Mucosa of stomach (tissue), 1 donor: ENCODE data around the gene GRIK5.
"Not testable (repeated sequence)": the region's sequence is repeated elsewhere in the genome, so short reads cannot be mapped to it uniquely, and the experiment has no call there.

ENCODE experiments used
- H3K27me3 ChIP-seq: one replicate; pipeline ENCODE4 v1.7.0; 2013; ENCODE audit warnings: mild to moderate bottlenecking, low read length; ENCODE audit not compliant: control insufficient read depth, insufficient read depth
- H3K36me3 ChIP-seq: one replicate; pipeline ENCODE4 v1.7.0; 2013; ENCODE audit warnings: low read length; ENCODE audit not compliant: control insufficient read depth, insufficient read depth
- H3K4me1 ChIP-seq: one replicate; pipeline ENCODE4 v1.7.0; 2013; ENCODE audit warnings: mild to moderate bottlenecking, low read length; ENCODE audit not compliant: control insufficient read depth, insufficient read depth
- H3K4me3 ChIP-seq: one replicate; pipeline ENCODE4 v1.7.0; 2013; ENCODE audit warnings: low read length
- H3K9ac ChIP-seq: one replicate; pipeline ENCODE4 v1.7.0; 2013; ENCODE audit warnings: mild to moderate bottlenecking, low read length, moderate library complexity
- H3K9me3 ChIP-seq: one replicate; pipeline ENCODE4 v1.7.0; 2013; ENCODE audit warnings: mild to moderate bottlenecking, low read length, moderate library complexity; ENCODE audit not compliant: control insufficient read depth
- donor health status: Pancreatic carcinoma.

GRIK5 gene

DNA sequence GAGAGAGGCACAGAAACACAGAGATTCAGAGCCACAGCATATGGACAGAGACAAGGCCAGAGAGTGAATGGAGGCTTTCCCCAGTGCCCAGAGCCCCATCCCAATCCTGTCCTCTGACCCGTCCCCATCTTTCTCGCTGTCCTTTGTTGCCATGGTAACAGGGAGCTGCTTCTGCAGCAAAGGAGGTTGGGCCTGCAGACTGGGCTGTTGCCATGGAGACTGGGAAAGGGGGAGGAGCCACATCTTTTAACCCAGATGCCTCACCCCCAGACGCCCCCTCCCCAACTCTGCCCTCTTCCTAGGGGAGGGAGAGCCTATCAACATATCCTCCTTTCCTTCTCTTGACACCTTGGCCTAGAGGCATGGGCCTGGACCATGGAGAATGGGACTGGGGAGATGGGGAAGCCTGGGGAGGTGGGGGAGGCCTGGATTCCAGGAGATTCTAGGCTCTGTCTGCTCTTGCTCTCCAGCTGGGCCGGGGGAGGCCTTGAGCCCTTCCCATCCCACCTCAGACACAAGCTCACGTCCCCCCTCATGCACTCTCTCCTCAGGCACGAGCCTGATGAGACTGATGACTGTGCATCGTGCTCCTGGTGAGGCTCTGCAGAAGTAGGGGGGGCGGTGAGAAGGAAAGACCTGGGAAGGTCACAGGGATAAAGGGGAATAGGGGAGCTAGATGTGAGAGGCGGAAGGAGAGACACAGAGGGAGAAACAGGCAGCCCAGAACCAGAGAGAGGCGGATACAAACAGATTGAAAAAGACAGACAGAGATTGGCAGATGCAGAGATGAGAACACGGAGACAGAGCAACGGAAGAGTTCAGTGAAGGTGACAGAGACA, 73.8 kb downstream of the GRIK5 start:
- Histone ChIP-seq H3K9ac (no peak overlapping the region), H3K27me3 (peaks cover 73% of the 10 kb centered on the region), H3K4me3 (no peak overlapping the region), H3K4me1 (peaks cover 4% of the 10 kb centered on the region), H3K36me3 (no peaks in the 10 kb centered on the region), H3K9me3 (no peaks in the 10 kb centered on the region)

DNA sequence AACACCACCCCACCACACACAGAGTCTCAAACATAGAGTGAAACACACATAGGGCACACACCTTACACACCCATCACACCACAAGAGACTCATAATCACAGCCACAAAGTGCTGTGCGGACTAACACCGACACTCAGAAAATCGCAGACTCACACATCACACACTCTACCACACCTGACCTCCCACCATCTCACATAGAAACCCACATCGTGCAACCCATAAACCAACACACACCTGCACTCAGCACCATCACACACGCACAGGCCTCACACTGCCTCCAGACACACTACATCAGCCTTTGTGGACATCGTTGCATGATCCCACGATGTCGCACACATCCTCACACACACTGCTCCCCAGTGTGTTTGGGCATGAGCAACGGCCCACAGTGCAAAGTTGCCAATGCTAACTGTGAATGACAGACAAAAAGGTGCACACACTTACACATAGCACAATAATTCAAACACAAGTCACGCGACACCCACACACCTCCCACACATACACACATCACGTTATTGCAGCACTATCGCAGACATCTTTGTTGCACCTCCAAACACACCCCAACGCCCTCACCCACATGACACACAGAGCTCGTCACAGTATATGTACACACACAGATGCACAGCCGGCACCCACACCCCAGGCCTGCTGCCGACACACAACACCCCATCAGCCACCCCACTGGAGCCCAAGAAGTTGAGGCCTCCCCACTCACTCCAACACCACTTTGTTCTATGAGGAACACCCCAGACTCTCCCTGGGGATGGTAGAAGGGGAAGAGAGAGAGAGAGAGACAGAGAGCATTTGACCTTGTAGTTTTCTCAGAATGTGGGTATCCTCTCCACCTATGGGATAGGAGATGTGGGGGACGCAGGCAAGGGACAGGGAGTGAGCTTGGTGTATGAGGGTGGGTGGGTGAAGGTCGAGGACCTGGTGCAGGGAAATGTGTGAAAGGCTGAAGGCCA, 74.7 kb downstream of the GRIK5 start:
- H3K4me3 ChIP-seq, result no peak overlapping the region
- peaks cover 4% of the 10 kb centered on the region for H3K4me1 ChIP-seq
- H3K36me3 ChIP-seq, result no peaks in the 10 kb centered on the region
- no peak overlapping the region for H3K9ac ChIP-seq
- peaks cover 72% of the 10 kb centered on the region for H3K27me3 ChIP-seq
- no peaks in the 10 kb centered on the region for H3K9me3 ChIP-seq

GRCh38 chr19:41994521-41994971, 75.5 kb downstream of the GRIK5 start:
- Histone ChIP-seq H3K4me3 (no peak overlapping the region), H3K9ac (no peak overlapping the region), H3K9me3 (no peaks in the 10 kb centered on the region), H3K27me3 (peaks cover 65% of the 10 kb centered on the region), H3K4me1 (peaks cover 4% of the 10 kb centered on the region), H3K36me3 (no peaks in the 10 kb centered on the region)

DNA sequence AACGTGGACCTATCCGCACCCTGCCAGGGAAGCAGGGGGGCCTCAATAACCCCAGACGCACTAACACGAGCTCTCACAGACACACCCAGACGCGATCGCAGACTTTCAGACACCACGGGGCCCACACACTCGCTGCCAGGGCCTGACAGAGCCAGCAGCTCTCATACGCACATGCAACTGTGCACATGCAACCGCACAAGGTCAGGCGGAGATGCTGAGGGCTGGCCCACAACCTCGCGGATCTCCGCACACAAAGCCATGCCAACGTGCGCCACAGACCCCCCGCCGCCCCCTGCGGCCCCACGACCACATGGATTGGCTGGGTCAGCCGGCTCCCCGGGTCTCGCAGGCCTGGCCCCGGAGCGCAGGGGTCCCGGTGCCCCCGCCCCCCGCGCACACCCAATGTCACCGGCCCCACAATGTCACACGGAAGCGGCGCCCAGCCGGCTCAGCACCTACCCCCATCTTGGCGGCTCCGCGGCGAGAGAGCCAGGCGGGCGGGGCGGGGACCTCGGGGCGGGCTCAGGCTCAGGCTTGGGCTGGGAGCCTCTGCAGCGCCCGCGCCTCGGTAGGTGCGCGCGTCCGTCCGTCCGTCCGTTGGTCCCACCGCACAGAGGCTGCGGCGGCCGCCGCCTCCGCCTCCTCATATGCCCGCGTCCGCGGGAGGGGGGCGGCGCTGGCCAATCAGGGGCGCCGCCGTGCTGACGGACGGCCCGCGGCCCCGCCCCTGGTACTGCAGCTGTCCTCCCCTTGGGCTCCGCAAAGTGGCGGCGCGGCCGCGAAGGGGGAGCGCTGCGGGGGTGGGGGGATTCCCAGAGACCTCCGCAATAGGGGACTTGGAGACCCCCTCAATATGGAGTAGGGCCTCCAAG, 76.2 kb downstream of the GRIK5 start, which contains the start of gene ATP1A3:
Gene ATP1A3, minus strand, starts transcription at position 619 of the 872 bp plus-strand sequence. Its CDS starts 154 bp downstream, at position 465.
- Histone ChIP-seq H3K4me3 (no peak within 1 kb of the TSS), H3K9ac (no peak within 1 kb of the TSS), H3K9me3 (no peaks in the 10 kb centered on the region), H3K4me1 (peaks cover 4% of the 10 kb centered on the region), H3K36me3 (no peaks in the 10 kb centered on the region), H3K27me3 (peaks cover 59% of the 10 kb centered on the region)

- not testable (repeated sequence) for H3K36me3 ChIP-seq, H3K9me3 ChIP-seq, H3K9ac ChIP-seq, H3K4me1 ChIP-seq, H3K4me3 ChIP-seq
- peaks cover 45% of the 10 kb centered on the region for H3K27me3 ChIP-seq
Measured at GRCh38 chr19:41991925-41992569, 78.0 kb downstream of the GRIK5 start.

DNA sequence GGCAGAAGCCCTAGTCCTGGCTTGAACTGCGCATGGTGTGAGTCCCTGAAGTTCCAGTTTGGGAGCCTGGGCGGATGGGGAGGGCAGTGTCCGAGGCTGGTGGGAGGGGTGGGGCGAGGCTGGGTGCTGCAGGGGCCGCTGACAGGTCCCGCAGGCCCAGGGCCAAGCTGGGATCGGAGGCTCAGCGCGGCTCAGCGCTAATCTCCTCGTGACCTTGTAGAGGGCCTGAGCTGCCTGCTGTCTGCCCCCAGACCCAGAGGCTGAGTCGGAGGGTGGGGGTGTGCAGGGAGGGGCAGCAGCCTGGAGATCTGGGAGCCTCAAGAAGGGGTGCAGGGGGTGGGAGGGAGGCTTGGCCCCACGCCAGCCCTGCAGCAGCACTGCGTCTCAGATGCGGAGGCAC, 79.0 kb downstream of the GRIK5 start:
- H3K27me3 ChIP-seq, result peaks cover 35% of the 10 kb centered on the region
- peaks cover 4% of the 10 kb centered on the region for H3K4me1 ChIP-seq
- H3K36me3 ChIP-seq, result no peaks in the 10 kb centered on the region
- no peak overlapping the region for H3K4me3 ChIP-seq
- no peak overlapping the region for H3K9ac ChIP-seq
- H3K9me3 ChIP-seq, result no peaks in the 10 kb centered on the region

GRCh38 chr19:41990615-41991014, 79.4 kb downstream of the GRIK5 start:
- peaks cover 31% of the 10 kb centered on the region for H3K27me3 ChIP-seq

DNA sequence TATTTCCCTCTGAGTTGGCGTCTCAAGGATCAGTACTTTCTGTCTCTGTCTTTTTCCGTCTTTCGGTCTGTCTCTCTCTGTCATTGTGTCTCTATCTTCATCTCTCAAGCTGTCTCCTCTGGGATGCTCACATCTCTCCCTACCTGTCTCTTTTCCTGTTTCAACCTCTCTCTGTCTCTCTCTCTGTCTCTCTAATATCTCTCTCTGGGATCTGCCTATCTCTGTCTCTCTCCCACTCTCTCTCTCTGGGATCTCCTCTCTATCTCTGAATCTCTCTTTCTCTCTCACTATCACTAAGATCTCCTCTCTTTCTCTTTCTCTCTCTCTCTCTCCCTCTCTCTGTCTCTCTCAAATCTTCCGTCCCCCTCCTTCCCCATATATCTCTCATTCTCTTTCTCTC, 80.0 kb downstream of the GRIK5 start:
- no peaks in the 10 kb centered on the region for H3K9me3 ChIP-seq
- H3K9ac ChIP-seq, result no peak overlapping the region
- no peak overlapping the region for H3K4me3 ChIP-seq
- H3K36me3 ChIP-seq, result no peaks in the 10 kb centered on the region
- peaks cover 4% of the 10 kb centered on the region for H3K4me1 ChIP-seq
- peaks cover 25% of the 10 kb centered on the region for H3K27me3 ChIP-seq

More at GRCh38 chr19:41990615-41991014, 79.4 kb downstream of the GRIK5 start:
- Histone ChIP-seq H3K4me1 (peaks cover 4% of the 10 kb centered on the region), H3K9ac (no peak overlapping the region), H3K36me3 (no peaks in the 10 kb centered on the region), H3K4me3 (no peak overlapping the region), H3K9me3 (no peaks in the 10 kb centered on the region)

GRCh38 chr19:41988947-41989346, 81.1 kb downstream of the GRIK5 start:
- no peaks in the 10 kb centered on the region for H3K9me3 ChIP-seq
- H3K36me3 ChIP-seq, result no peaks in the 10 kb centered on the region
- no peak overlapping the region for H3K4me3 ChIP-seq
- H3K9ac ChIP-seq, result no peak overlapping the region
- peaks cover 4% of the 10 kb centered on the region for H3K4me1 ChIP-seq
- peaks cover 20% of the 10 kb centered on the region for H3K27me3 ChIP-seq

DNA sequence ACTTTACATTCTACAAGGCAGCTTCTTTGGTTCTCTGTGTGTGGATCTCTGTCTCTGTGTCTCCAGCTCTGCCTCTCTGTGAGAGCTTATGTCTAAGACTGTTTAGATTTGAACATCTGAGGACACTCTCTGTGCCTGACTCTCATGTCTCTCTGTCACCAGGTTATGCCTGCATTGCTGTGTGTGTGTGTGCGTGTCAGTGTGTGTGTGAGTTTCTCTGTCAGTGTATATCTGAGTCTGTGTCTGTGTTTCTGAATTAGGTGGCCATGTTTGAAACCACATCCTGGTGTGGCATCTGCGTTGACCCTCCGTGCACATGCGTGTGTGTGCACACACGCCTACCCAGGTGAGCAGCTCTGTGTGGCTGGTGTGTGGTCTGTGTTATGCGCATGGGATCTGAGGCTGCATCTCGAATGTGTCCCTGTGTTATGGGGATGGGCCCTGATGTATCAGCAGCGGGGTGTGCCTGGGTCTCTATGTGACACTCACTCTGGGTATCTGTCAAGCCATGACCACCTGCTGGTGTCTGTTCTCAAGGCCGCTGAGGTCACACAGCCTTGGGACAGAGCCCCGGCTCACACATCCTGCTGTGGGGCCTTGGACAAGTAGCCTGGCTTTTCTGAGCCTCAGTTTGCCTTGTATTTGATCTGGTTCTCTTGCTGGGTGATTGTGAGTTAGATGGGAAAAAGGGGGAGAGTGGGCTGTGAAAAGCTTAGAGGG, 82.7 kb downstream of the GRIK5 start:
- H3K4me1 ChIP-seq, result no peaks in the 10 kb centered on the region
- peaks cover 11% of the 10 kb centered on the region for H3K27me3 ChIP-seq
- H3K9ac ChIP-seq, result no peak overlapping the region
- H3K36me3 ChIP-seq, result no peaks in the 10 kb centered on the region
- no peaks in the 10 kb centered on the region for H3K9me3 ChIP-seq
- no peak overlapping the region for H3K4me3 ChIP-seq
